Superior temporal gyrus (tissue), 1 donor: ENCODE measurements around the gene WEE2.

Source experiments
- DNase-seq: peaks from one replicate; pipeline ENCODE4 v3.0.0-alpha.2; 2016; ENCODE audit errors: extremely low spot score

WEE2 gene

GRCh38 chr7:141691540-141691939 is 16.6 kb upstream of the WEE2 start:
- DNase-seq, result no peak

DNA sequence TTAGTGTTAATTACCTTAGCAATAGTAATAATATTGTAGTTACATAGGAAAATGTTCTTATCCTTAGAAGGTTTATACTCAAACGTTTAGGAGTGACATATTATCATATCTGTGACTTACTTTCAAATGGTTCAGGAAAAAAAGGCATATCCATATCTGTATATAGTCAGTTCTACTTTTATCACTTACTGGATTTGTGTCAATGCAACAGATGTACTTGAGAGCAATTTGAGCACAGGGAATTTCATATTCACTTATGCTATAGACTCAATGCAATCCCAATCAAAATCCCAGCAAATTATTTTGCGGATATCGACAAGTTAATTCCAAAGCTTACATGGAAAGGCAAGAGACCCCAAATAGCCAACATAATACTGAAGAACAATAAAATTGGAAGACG is 16.2 kb upstream of the WEE2 start:
- no peak for DNase-seq

DNA sequence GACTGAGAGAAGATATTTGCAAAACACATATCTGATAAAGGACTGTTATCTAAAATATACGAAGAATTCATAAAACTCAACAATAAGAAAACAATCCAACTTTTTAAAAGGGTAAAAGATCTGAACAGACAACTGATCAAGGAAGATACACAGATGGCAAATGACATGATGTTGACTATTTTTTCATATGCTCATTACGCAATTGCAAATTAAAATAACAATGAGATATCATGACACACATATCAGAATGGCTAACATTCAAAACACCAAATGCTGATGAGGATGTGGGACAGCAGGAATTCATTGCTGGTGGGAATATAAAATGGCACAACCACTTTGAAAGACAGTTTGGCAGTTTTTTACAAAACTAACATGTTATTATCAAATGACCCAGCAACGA is 15.1 kb upstream of the WEE2 start:
- DNase-seq, result no peak

GRCh38 chr7:141695803-141696289 is 12.3 kb upstream of the WEE2 start:
- DNase-seq, result no peak

DNA sequence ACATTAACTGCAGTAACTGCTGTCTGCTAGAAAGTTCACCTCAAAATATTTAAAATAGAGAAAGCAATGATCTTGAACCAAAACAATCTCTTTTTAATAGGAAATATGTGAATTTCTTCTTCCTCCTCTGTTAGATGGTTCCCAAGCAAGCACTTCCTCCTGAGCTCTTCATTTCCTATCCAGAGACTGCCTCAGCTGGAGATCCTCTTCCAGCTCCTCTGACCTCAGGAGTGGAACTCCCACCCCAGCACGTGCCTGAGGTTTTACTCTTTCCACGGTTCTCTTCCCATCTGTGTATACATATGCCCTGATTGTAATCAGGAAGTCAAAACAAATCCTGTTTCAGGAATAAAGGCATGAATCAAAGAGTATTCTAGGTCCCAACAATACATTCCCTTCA is 11.8 kb upstream of the WEE2 start:
- no peak for DNase-seq

- DNase-seq, result peak; percentile 83
Measured at GRCh38 chr7:141697211-141697871, 10.8 kb upstream of the WEE2 start.

DNA sequence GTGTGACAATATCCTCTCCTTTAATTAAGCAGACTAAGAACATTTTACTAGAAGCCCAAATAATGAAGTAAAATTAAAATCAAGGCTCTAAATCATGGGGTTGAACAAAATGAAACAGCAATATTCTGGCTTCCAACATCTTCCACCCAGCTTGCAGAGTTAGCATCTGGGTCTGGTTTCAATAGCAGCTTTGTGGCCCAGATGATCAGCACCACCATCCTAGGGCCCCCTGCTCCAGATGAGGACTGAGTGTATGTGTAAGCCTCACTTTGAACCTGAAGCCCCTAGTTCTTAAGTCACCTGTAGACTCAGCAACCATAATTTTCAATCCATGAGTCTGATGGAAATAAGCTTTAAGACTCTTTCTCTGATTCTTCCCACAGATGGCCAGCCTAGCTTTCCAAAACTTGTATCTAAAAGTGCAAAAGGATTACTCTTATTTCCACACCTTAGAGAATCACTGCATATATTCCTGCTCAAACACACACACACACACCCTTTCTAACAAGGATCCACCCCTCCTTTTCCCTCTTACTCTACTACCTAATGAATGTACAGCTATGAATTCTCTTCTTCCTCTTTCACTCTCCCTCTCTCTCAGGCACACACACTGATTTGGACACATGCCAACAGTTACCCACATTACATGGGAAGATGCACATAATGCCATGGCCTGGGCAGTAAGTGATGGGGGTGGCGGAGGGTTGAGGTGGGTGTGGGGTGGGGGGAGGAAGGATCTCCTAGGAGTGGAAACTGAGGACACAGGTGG is 9.7 kb upstream of the WEE2 start:
- peak; percentile 62 for DNase-seq

DNA sequence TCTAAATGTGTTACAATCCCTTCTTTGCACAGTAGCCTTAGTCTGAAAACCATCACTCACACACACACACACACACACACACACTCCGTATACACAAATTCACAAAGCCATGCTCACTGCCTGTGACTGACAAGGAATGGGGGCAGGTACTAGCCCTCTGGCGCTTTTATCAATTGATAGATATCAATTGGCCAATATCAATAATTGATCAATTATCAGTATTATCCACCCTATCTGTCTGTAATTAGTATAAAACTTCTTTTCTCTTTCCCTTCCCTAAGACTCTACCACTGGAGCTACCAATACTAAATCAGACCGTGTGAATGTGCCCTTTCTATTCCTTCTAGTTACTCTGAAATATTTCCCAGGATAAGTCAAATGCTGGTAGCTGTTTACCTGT is 8.3 kb upstream of the WEE2 start:
- DNase-seq, result no peak

GRCh38 chr7:141700296-141700847 is 7.8 kb upstream of the WEE2 start:
- peak; percentile 66 for DNase-seq

DNA sequence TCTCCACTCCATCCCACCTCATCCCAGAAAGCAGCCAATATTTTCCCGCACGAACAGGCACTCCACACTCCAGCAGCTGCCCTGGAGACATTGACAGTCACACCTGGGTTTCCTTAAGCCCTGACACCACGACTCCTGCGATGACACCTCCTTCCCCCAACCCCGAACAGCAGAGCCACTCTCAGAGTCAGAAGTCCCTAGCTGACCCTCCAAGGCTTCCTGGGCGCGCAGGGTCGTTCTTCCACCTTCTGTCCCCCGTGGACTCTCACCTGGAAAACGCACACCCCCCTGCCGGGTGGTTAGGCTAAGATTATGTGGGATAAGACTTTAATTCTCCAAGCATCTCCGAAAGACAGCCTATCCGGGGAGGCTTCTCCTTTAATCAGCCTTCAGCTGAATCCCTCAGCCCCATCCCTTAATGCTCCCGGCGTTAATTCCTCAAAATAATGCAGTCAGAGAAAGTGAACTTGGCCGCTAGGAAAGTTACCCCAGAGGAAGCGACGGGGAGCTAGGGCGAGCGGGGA is 7.2 kb upstream of the WEE2 start:
- no peak for DNase-seq

GRCh38 chr7:141701489-141702046 is 6.6 kb upstream of the WEE2 start:
- no peak for DNase-seq

DNA sequence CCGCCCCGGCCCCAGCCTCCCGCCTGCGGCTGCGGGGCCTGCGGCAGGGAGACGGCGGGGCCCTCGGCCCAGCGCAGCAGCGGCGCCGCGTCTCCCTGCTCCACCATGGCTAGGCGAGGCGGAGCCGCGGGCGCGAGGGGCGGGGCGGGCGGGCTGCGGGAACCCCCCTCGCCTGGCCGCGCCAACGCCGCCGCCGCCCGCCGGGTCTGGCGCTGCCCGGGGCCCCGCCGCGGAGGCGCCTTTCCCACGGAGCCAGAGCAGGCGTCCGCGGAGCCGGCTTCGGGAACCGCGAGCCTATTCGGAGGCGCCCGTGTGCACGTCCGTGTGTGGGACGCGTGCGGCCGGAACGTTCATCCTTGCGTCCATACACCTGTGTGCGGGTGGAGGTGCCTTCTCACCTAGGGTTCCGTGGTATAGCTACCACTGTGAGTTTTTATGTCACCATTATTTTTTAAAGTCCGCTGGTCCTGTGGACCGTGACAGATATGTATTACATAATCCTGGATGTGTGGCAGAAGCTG is 6.0 kb upstream of the WEE2 start, which contains the start of gene DENND11:
Gene DENND11 (minus strand): TSS at position 120 of the 521 bp plus-strand sequence. CDS start 13 bp downstream, at position 107.
- peak; percentile 58 for DNase-seq

GRCh38 chr7:141702892-141703291 is 5.3 kb upstream of the WEE2 start:
- DNase-seq, result no peak

DNA sequence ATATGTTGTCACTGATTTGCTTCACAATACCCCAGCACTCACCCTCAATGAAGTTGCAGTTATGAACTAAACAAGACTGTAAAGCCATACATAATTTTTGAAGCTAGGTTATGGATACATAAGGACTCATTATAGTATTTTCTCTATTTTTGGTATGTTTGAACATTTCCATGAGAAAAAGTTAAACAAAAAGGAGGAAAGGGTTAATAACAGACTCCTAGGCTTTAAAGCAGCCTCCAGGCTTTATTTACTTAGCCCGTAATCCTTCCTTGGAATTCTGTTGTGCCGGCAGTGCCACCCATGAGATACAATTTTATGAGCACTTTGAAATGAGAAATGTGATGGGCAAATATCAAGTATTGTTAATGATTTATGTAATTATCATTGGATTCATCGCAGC is 4.0 kb upstream of the WEE2 start:
- no peak for DNase-seq

DNA sequence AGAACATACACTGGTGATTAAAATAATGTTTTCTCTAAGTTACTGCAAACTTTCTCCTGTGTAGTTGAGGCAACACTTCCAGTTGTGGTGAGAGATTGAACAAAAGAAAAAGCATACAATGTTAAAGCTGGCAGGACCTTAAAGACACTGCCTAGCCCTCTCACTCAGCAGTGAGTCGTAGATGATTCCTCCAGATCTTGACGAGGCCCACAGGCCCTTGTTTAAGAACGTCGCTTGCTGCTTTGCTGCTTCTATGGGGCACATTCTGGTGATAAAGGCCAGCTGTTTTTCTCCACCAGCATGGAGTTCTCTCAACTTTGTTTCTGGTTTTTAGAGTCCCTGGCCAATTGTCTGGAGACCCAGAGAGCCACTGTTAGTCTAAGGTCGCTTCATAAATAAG is 3.4 kb upstream of the WEE2 start:
- no peak for DNase-seq

GRCh38 chr7:141706239-141707064 is 1.7 kb upstream of the WEE2 start:
- no peak for DNase-seq

- no peak for DNase-seq
Measured at GRCh38 chr7:141709318-141709717, 1.2 kb downstream of the WEE2 start.

DNA sequence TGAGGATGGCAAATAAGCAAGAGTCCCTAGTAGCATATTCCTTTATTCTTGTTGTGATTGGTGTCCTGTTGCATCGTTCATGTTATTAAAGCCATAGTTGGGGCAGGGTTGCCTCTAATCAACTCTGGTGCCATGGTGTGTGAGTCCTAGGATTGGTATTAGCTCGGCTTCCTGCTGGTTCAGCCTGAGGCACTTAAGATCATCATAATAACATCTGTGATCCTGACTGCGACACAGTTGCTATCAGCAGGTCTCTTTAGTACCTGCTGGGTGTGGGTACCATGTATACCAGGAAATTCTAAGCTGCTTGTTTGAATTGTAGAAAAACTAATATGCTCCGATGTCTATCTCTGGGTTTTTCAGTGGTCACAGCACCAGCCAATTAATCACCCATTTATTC is 1.6 kb downstream of the WEE2 start:
- DNase-seq, result no peak

GRCh38 chr7:141710301-141710700 is 2.1 kb downstream of the WEE2 start:
- no peak for DNase-seq

DNA sequence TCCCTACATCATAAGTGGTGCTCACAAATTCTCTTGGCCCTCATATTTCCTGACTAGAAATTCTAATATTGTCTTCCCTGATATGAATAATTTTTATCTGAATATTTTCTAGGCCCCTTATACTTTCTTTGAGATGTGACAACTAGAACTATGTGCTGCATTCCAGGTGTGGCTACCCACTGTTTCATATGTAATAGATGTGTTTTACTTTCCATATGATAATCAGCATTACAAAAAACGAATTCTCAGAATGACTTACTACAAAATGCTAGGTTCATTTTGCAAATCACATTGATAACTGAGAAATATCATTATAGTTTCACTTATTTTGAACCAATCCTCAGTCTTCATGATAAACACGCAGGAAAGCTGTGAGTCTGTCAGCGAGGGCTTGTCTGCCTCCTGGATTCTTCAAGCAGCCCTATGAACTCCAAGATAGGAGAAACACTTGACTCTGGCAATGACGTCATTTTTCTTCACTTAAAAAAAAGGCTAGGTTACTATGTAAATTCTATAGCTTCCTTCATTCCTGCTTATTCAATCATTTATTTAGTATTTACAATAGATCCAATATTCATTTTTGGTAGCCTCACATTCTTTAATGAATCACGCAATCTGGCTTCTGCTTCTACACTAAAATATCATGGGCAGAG is 4.6 kb downstream of the WEE2 start:
- no peak for DNase-seq

DNA sequence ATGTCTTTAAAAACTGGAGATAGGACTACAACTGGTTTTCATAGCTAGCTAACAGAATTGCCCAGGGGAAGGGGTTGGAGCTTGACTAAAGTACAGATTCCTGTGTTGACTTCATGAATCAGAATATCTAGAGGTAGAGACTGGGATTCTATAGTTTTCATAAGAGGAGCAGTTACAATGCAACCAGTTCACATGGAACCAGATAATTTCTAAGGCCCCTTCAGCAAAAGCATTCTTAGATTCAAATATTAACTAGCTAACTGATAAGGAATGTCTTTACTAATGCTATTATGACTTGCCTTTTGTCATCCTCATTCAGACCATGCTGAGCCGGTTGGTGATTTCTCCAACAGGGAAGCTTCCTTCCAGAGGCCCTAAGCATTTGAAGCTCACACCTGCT is 5.7 kb downstream of the WEE2 start:
- no peak for DNase-seq
